ENCODE measurements around the gene CASQ2.

The CASQ2 gene

DNA sequence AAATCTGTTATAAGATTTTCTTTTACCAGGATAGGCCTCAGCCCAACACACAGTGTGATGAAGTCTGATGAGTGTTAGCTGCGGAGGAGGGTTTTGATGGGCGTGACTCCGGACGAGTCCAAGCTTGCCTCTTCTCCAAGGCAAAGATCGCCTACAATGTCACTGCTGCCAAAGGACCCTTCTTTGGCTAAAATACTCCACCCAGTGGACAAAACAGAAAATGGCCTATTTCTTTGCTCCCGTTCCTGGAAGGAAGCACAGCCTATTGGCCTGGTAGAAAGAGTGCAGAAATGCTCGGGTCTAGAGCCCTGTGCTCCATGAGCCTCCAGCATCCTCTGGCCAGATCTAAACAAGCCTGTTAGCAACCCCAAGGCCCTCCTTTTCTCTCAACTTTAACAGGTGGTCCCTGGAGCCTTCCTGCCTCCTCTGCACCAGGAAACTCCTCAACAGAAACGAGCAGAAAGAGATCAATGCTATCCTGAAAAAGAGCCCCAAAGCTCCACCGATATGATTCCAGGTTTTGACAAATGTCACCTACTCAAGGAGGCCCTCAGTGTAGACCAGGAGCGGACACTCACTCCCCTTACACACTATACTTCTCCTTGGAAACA lies 3.4 kb upstream of the CASQ2 start:
- TF ChIP-seq, protein P1, sequence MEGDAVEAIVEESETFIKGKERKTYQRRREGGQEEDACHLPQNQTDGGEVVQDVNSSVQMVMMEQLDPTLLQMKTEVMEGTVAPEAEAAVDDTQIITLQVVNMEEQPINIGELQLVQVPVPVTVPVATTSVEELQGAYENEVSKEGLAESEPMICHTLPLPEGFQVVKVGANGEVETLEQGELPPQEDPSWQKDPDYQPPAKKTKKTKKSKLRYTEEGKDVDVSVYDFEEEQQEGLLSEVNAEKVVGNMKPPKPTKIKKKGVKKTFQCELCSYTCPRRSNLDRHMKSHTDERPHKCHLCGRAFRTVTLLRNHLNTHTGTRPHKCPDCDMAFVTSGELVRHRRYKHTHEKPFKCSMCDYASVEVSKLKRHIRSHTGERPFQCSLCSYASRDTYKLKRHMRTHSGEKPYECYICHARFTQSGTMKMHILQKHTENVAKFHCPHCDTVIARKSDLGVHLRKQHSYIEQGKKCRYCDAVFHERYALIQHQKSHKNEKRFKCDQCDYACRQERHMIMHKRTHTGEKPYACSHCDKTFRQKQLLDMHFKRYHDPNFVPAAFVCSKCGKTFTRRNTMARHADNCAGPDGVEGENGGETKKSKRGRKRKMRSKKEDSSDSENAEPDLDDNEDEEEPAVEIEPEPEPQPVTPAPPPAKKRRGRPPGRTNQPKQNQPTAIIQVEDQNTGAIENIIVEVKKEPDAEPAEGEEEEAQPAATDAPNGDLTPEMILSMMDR (IDR thresholded peaks at IDR 0.05; ENCODE audit: low read depth, low read length) = peak; percentile 82
- Histone ChIP-seq H3K4me3 (ENCODE audit: low read depth, low read length) (no peak overlapping the region), H3K9me3 (no peaks in the 10 kb centered on the region), H3K36me3 (no peaks in the 10 kb centered on the region), H3K27me3 (peaks cover 4% of the 10 kb centered on the region), H3K4me1 (no peaks in the 10 kb centered on the region)
- peak; percentile 51 for DNase-seq

DNA sequence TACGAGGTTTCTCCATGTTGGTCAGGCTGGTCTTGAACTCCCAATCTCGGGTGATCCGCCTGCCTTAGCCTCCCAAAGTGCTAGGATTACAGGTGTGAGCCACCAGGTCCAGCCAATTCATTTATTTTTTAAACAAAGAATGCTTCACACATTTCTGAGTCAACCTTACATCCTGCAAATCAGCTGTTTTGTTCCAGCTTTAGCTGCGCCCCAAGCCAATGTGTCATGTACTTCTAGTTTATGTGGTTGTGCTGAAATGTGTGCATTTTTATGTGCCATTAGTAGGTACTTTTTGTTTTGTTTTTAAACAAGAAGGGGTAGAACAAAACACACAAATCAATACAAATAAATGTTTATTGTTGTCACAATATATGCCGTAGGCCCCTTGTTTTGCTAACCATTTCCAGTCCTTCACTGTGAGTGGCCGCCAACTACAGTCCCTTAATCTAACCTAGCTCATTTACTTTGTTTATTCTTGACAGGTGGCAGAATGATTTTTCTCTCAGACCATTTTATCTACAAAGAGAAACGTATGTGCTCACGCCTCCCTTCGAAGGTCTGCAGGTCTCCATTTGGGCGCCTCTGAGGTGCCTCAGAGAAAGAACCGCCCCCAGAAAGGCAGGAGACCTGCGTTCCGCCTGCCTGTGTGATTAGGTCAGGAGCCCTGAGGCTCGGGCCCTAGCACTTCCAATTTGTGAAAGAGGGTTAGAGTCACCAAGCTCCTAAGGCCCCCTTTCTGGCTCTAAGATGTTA lies 2.8 kb upstream of the CASQ2 start:
- Histone ChIP-seq H3K9me3 (no peaks in the 10 kb centered on the region), H3K36me3 (no peaks in the 10 kb centered on the region), H3K27me3 (peaks cover 4% of the 10 kb centered on the region), H3K4me3 (ENCODE audit: low read depth, low read length) (no peak overlapping the region), H3K4me1 (no peaks in the 10 kb centered on the region)
- TF ChIP-seq, protein P1 (IDR thresholded peaks at IDR 0.05; ENCODE audit: low read depth, low read length) = no peak
- no peak for DNase-seq

DNA sequence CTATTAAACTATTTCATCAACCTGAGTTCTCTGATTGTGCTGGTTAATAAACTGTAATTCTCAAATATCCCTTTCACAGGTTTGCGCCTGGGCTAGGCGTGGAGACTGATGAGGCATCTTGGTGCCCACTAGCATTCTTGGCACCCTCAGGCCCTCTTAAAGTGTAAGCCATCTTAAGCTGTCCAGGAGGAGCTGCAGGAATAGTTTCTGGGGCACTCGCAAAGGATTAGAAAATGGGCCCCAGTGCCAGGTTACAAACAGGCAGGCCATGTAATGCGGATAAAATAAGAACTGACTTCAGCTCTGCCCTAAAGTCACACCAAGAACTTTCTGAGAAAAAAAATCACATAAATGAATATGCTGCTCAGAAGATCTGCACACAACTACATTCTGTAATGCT lies 1.1 kb downstream of the CASQ2 start:
- Histone ChIP-seq H3K4me1 (no peaks in the 10 kb centered on the region), H3K4me3 (ENCODE audit: low read depth, low read length) (no peak overlapping the region), H3K27me3 (no peaks in the 10 kb centered on the region), H3K9me3 (no peaks in the 10 kb centered on the region), H3K36me3 (no peaks in the 10 kb centered on the region)
- no peak for DNase-seq
- TF ChIP-seq, protein P1 (IDR thresholded peaks at IDR 0.05; ENCODE audit: low read depth, low read length) = no peak

DNA sequence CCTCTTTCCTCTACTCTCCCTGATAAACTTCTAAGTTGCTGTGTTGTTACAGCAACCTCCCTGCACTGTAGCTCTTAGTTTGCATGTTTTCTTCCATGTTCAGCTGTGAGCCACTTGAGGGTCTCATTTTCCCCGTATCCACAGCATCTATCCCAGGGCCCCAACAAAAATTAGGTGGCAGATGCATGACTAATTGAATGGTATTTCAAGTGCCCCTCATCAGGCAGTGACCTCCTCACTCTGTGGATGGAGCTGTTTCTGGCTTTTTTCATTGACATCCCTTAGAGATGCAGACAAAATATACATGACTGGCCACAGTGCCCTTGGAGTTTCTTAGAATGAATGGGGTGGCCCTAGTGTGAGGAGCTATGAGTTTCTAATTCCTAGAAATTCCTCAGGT lies 3.4 kb downstream of the CASQ2 start:
- Histone ChIP-seq H3K4me1 (no peaks in the 10 kb centered on the region), H3K4me3 (ENCODE audit: low read depth, low read length) (no peak overlapping the region), H3K36me3 (no peaks in the 10 kb centered on the region), H3K27me3 (no peaks in the 10 kb centered on the region), H3K9me3 (no peaks in the 10 kb centered on the region)
- TF ChIP-seq, protein P1 (IDR thresholded peaks at IDR 0.05; ENCODE audit: low read depth, low read length) = no peak
- DNase-seq = no peak

DNA sequence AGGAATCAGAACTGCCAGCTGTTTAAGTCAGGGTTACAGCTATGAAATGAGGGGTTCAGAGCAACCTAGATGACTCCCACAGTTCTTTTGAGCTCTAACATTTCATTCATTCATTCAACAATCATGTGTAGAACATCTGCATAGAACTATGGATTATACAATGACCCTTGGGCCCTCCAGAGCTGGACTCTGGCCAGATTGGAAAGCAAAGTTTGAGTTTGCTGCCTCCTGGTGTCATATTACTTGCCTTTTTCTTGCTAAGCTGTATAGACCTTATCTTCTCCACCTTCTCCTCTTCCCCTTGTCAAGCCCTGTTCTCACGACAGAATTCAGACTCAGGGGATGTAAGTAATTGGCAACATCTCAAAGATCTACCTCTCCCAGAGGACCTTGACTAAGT lies 4.0 kb downstream of the CASQ2 start:
- DNase-seq = peak; percentile 42
- H3K4me1 ChIP-seq = no peaks in the 10 kb centered on the region
- no peaks in the 10 kb centered on the region for H3K36me3 ChIP-seq

More for the DNA sequence above, 4.0 kb downstream of the CASQ2 start:
- H3K27me3 ChIP-seq = no peaks in the 10 kb centered on the region
- no peaks in the 10 kb centered on the region for H3K9me3 ChIP-seq
- TF ChIP-seq, protein P1 (IDR thresholded peaks at IDR 0.05; ENCODE audit: low read depth, low read length) = peak; percentile 50
- no peak overlapping the region for H3K4me3 ChIP-seq (ENCODE audit: low read depth, low read length)
